ENCODE measurements around the gene KIF14.

DNA sequence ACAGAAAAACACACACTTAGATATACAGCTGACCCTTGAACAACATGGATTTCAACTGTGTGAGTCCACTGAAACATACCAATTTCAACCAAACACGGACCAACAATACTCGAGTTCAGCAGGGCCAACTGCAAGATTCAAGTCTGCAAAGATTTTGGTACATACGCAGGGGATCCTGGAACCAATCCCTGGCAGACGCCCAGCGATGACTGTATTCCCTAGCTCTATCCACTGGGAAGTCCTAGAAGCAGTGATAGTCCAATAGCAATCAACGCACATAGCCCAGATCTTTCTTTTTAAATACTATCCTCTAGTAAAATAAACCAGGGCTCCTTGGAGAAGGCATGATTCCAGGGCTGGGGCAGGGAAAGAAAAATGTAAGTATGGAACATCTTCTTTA, 40.2 kb upstream of the KIF14 start:
- TF ChIP-seq GATA2 (IDR thresholded peaks at IDR 0.05; ENCODE audit: insufficient read depth, insufficient read length, low read depth, low read length), result no peak
- no peak for TF ChIP-seq POLR2AphosphoS5 (IDR thresholded peaks at IDR 0.05; ENCODE audit: insufficient read depth, low read depth, low read length)

Measured in endothelial cell of umbilical vein (primary cell).